Muscle of leg (tissue), 11 donors: ENCODE data around the gene WNT16. TPM values are rescaled to one million over a fixed set of nuclear protein-coding genes. Genes with fewer than 3 reads are reported as not detected.

ENCODE experiments used
- DNase-seq: peaks from one replicate; pipeline ENCODE4 v3.0.0; 2013
- H3K27ac ChIP-seq: one replicate; pipeline ENCODE4 v1.5.1; 2013; ENCODE audit warnings: mild to moderate bottlenecking, low read length, control low read depth
- H3K27me3 ChIP-seq: one replicate; pipeline ENCODE4 v1.6.1; 2013; ENCODE audit warnings: low read length; ENCODE audit not compliant: control insufficient read depth, insufficient read depth
- H3K36me3 ChIP-seq: one replicate; pipeline ENCODE4 v1.6.1; 2013; ENCODE audit warnings: low read length; ENCODE audit not compliant: control insufficient read depth, insufficient read depth
- H3K4me1 ChIP-seq: one replicate; pipeline ENCODE4 v1.6.1; 2013; ENCODE audit warnings: low read length; ENCODE audit not compliant: control insufficient read depth, insufficient read depth
- H3K4me3 ChIP-seq: one replicate; pipeline ENCODE4 v1.5.1; 2013; ENCODE audit warnings: low read length, control low read depth
- H3K9me3 ChIP-seq: replicated peaks from 2 replicates; pipeline ENCODE4 v1.6.1; 2013; ENCODE audit warnings: low read depth, low read length; ENCODE audit not compliant: control insufficient read depth
- WGBS: methylation state at CpG from one replicate; pipeline ENCODE4 v1.1.5; 2013; ENCODE audit warnings: missing lambda C conversion rate; ENCODE audit not compliant: insufficient coverage; 5-methylcytosine and 5-hydroxymethylcytosine counted together
- polyA plus RNA-seq, 8 donors: library from polyadenylated mRNA; unstranded; fragments of 120-200 nt; gene quantifications; one replicate each; pipeline versions ENCODE4 v1.2.1 to v1.2.3, GENCODE V29; 2013; ENCODE audit warnings: inconsistent platforms in 1 of 8, low replicate concordance in 1 of 8; ENCODE audit not compliant: insufficient read length in 8 of 8, insufficient read depth in 1 of 8
- total RNA-seq: library from RNA; stranded (reverse); fragments of 120-200 nt; gene quantifications from one replicate; pipeline ENCODE4 v1.2.4, GENCODE V29; 2013

WNT16 gene
- total and polyA plus RNA-seq, 9 donors: 0.06 to 1.6 (median 0.28) TPM

DNA sequence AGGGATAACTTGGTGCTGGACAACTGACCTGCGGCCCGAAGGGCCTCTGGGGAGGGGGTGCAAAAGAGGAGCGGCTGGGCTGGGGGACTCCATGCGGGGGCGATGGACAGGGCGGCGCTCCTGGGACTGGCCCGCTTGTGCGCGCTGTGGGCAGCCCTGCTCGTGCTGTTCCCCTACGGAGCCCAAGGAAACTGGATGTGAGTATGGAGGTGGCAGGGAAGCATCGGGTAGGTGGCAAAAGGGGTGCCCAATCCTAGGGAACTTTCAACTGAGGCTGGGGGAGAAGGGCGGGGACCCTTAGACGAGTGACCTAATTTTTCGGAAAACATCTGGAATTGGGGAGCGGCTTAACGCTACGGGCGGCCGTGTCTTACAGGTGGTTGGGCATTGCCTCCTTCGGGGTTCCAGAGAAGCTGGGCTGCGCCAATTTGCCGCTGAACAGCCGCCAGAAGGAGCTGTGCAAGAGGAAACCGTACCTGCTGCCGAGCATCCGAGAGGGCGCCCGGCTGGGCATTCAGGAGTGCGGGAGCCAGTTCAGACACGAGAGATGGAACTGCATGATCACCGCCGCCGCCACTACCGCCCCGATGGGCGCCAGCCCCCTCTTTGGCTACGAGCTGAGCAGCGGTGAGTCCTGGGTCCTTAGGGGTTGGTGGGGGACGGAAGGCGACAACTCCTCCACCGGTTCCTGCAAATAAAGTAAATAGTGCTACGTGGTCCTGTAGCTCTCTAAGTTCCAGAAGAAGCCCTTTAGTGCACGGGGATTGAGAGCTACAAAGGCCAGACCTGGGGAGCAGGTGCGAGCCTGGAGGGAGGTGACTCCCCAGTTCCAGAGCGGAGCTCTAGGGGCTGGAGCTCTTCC, 622 bp downstream of the WNT16 start:
- H3K27ac ChIP-seq: no peak overlapping the region
- DNase-seq: no peak
- peak overlapping the region; percentile 37 for H3K4me3 ChIP-seq
- WGBS: 2% methylated on average over 47 of the region's 47 CpGs
- no peaks in the 10 kb centered on the region for H3K9me3 ChIP-seq
- peaks cover 34% of the 10 kb centered on the region for H3K27me3 ChIP-seq
- peaks cover 20% of the 10 kb centered on the region for H3K4me1 ChIP-seq
- no peaks in the 10 kb centered on the region for H3K36me3 ChIP-seq

DNA sequence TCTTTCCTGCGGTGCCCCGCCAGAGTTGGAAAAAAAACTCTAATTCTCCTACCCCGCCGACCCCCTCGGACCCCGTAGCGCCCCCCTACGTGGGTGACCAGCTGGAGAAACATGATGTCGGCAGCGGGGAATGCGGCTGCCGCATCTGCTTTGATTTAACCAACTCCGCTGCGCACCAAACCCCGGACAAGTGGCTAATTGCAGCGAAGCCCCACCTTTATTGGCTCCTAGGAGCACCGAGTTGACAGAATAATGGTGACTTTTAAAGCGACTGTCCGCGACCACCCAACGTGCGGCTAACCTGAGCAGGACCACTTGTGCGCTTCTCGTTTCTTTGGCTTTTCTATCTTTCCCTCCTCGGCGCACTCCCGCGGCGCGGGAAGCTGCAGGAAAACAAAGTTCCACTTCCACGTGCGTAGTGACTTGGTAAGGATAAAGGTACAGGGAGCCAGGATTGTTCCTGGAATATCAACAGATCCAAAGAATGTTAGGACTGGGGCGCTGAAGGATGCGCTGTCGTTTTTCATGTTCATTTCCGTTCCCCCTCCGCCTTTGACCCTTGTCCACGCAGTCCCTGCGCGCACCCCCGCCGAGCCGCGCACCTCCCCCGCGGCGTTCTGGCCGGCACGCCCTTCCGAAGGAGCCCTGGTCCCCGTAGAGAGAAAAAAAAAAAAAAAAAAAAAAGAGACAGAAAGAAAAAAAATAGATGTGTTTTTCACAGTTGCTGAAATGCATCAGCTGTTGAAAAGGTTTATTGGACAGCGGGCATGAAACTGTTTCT, 1.4 kb downstream of the WNT16 start:
- DNase-seq: peak; percentile 28
- Histone ChIP-seq H3K27ac (no peak overlapping the region), H3K36me3 (no peaks in the 10 kb centered on the region), H3K4me3 (peak overlapping the region; percentile 37), H3K4me1 (peaks cover 20% of the 10 kb centered on the region), H3K27me3 (peaks cover 34% of the 10 kb centered on the region), H3K9me3 (no peaks in the 10 kb centered on the region)
- WGBS: under 1% methylated on average over 44 of the region's 52 CpGs

DNA sequence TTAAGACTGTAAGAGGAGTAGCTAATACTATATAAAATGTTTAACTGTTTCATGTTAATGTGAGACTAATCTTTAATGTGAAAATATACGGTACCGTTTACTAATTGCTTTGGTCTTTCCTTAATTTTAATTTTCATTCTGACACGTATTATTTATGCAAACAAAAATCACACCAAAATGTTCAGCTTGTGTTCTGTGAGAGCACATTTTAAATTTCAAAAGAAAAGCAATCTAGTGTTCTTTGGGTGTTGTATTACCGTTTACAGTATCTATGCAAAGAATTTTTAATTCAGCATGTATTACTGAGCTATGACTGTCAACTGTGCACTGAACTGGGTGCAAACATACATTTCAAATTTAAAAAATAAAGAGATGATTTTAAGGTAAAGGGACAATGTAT, 2.2 kb downstream of the WNT16 start:
- H3K36me3 ChIP-seq: no peaks in the 10 kb centered on the region
- H3K9me3 ChIP-seq: no peaks in the 10 kb centered on the region
- no peak overlapping the region for H3K27ac ChIP-seq
- no peak overlapping the region for H3K4me3 ChIP-seq
- WGBS: no CpG with 5 or more reads among the region's 4 CpGs
- H3K27me3 ChIP-seq: peaks cover 34% of the 10 kb centered on the region
- no peak for DNase-seq
- H3K4me1 ChIP-seq: peaks cover 20% of the 10 kb centered on the region

DNA sequence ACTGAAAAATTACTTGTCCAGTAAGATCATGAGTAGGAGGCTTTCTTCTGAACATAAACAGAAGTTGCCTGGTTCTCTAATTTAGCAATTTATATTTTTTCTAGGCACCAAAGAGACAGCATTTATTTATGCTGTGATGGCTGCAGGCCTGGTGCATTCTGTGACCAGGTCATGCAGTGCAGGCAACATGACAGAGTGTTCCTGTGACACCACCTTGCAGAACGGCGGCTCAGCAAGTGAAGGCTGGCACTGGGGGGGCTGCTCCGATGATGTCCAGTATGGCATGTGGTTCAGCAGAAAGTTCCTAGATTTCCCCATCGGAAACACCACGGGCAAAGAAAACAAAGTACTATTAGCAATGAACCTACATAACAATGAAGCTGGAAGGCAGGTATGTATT, 2.8 kb downstream of the WNT16 start:
- Histone ChIP-seq H3K36me3 (no peaks in the 10 kb centered on the region), H3K27me3 (peaks cover 34% of the 10 kb centered on the region)
- WGBS: 90% methylated on average over 2 of the region's 5 CpGs

DNA sequence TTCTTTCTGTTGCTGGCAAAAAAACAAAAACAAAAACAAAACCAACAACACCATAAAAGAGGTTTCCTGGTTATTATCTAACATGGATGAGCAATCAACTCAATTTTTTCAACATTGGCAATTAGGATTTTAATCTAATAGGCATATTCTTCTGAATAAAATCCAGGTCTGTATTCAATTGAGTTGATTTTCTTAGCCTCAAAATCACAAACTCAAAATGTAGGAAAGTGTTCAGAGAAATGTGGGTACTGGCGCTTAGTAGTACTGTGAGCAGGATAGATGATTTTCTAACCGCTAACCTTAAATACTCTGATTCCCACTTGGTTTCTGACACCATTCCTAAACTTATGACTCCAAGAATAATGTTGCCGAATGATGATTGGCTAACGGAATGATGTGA, 5.6 kb downstream of the WNT16 start:
- Histone ChIP-seq H3K4me3 (no peak overlapping the region), H3K36me3 (no peaks in the 10 kb centered on the region), H3K9me3 (no peaks in the 10 kb centered on the region), H3K27me3 (peaks cover 16% of the 10 kb centered on the region), H3K27ac (no peak overlapping the region), H3K4me1 (peaks cover 12% of the 10 kb centered on the region)
- DNase-seq: no peak
- WGBS: no CpG with 5 or more reads among the region's 4 CpGs

More for the DNA sequence above, 2.8 kb downstream of the WNT16 start:
- H3K4me1 ChIP-seq: peaks cover 20% of the 10 kb centered on the region
- H3K9me3 ChIP-seq: no peaks in the 10 kb centered on the region
- no peak overlapping the region for H3K27ac ChIP-seq
- no peak overlapping the region for H3K4me3 ChIP-seq
- DNase-seq: no peak

DNA sequence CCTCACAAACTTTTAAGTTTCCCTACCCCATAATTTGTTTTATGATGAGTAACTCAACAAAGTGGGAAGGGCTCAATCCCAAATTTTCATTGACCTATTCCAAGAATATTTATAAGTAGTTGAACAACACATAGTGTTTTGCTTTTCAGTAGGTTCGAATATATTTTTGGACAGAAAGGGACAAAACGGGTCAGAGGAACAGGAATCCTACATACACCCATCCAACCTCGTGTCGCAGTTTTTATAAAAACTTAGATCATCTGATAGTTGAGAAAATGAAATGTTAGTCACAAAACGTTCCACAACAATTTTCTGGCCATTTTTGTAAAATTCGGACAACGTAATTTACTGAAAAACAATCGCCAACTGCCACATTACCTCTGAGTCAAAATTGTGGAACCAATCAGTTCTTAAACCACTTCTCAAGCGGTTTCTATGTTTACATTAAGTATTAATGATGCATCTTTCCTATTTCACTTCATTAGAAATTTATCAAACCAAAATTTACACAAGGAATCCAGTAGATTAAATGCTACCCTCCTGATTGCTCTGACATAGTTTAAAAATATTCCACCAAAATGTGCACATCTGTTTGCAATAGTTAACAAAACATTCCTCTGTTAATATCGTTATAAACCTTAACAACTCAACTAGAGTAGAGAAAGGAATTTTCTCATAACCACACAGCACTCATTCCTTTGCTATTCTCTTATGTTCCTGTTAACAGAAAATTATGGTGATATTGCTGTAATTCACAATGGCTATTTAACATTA, 6.3 kb downstream of the WNT16 start:
- WGBS: no CpG with 5 or more reads among the region's 10 CpGs
- no peaks in the 10 kb centered on the region for H3K9me3 ChIP-seq
- H3K4me1 ChIP-seq: peaks cover 5% of the 10 kb centered on the region
- no peak overlapping the region for H3K4me3 ChIP-seq
- H3K27ac ChIP-seq: no peak overlapping the region
- H3K36me3 ChIP-seq: no peaks in the 10 kb centered on the region
- H3K27me3 ChIP-seq: peaks cover 9% of the 10 kb centered on the region
- no peak for DNase-seq

DNA sequence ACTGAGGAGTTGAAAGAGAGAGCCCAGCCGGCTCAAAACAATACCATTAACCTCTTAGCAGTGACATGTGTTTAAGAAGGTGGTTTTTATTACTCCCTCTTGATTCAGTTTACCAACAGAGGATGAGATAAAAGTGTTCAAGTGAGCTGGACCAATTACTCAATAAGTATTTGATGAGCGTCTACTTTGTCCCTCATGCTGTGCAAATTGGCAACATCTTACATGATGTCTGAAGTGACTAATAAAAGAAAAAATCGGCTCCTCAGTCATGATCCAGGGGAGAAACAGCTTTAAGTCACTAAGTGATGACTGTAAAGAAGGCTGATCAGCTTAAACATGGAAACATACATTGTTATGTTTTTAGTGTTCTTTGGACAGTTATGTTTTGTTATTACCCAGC, 7.8 kb downstream of the WNT16 start:
- Histone ChIP-seq H3K27me3 (peaks cover 2% of the 10 kb centered on the region), H3K27ac (no peak overlapping the region), H3K4me3 (no peak overlapping the region), H3K4me1 (no peaks in the 10 kb centered on the region), H3K36me3 (no peaks in the 10 kb centered on the region), H3K9me3 (no peaks in the 10 kb centered on the region)
- no peak for DNase-seq
- 58% methylated on average over 2 of the region's 3 CpGs for WGBS

DNA sequence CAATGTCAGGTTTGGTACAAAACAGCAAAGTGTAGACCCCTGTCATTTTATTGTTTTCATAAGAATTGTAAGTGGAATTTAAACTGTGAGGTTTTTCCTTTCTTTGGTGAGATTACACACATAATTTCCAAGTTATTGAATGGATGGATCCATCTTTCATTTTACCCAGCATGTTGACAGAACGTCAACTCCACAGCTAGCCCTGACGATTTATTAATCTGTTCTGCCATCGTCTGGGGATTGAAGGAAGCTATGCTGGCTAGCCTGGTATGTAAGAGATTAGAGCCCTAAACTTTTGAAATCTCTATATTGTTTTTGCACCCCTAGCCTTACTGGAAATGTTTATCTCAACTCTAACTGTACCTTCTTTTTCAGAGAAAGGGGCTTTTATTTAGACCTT, 8.6 kb downstream of the WNT16 start:
- peak; percentile 26 for DNase-seq
- peaks cover 2% of the 10 kb centered on the region for H3K36me3 ChIP-seq
- no peaks in the 10 kb centered on the region for H3K4me1 ChIP-seq
- no peaks in the 10 kb centered on the region for H3K9me3 ChIP-seq
- no peak overlapping the region for H3K27ac ChIP-seq
- no CpG with 5 or more reads among the region's 3 CpGs for WGBS
- no peak overlapping the region for H3K4me3 ChIP-seq
- no peaks in the 10 kb centered on the region for H3K27me3 ChIP-seq

DNA sequence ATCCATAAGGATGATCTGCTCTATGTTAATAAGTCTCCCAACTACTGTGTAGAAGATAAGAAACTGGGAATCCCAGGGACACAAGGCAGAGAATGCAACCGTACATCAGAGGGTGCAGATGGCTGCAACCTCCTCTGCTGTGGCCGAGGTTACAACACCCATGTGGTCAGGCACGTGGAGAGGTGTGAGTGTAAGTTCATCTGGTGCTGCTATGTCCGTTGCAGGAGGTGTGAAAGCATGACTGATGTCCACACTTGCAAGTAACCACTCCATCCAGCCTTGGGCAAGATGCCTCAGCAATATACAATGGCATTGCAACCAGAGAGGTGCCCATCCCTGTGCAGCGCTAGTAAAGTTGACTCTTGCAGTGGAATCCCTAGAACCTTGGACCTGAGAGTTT, 10.3 kb downstream of the WNT16 start:
- WGBS: no CpG with 5 or more reads among the region's 5 CpGs
- Histone ChIP-seq H3K4me1 (no peaks in the 10 kb centered on the region), H3K9me3 (no peaks in the 10 kb centered on the region), H3K27me3 (no peaks in the 10 kb centered on the region), H3K27ac (no peak overlapping the region), H3K36me3 (peaks cover 4% of the 10 kb centered on the region), H3K4me3 (no peak overlapping the region)
- DNase-seq: no peak

DNA sequence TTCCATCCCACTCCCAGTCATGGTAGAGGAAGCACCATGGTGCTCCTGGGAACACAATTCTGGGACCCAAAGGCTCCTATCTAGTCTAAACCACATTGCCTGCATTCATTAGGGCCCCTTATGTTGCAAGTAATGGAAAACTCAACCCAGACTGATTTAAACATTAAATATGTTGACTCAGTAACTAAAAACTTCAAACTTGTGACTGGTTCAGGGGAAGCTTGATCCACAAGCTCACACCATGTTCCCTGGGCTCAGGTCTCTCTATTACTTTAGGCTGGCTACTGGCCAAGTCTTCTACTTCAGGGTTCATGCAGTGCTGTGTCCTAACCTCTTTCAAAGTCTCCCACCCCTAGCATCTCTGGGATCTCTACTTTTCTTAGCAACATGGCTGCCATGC, 13.1 kb downstream of the WNT16 start:
- Histone ChIP-seq H3K36me3 (peaks cover 8% of the 10 kb centered on the region), H3K27me3 (no peaks in the 10 kb centered on the region), H3K4me3 (no peak overlapping the region), H3K4me1 (no peaks in the 10 kb centered on the region), H3K9me3 (no peaks in the 10 kb centered on the region), H3K27ac (no peak overlapping the region)
- DNase-seq: no peak
